CD4-positive, alpha-beta T cell treated with Interferon alpha-2 for 1 hour (primary cell): ENCODE results near the gene HDHD5.

Experiments
- DNase-seq, 2 donors: peaks; one replicate each; pipeline ENCODE4 v3.0.0-alpha.2; 2020 to 2022

HDHD5 gene

GRCh38 chr22:17105143-17106129 is 53.6 kb downstream of the HDHD5 start:
- no peak for DNase-seq

GRCh38 chr22:17104336-17104935 is 54.6 kb downstream of the HDHD5 start:
- DNase-seq = no peak

- DNase-seq = no peak
Measured at GRCh38 chr22:17103351-17103750, 55.7 kb downstream of the HDHD5 start.

- DNase-seq = no peak
Measured at GRCh38 chr22:17102297-17102667, 56.8 kb downstream of the HDHD5 start.

GRCh38 chr22:17101475-17102296 is 57.4 kb downstream of the HDHD5 start:
- no peak for DNase-seq

- no peak for DNase-seq
Measured at GRCh38 chr22:17100621-17101020, 58.5 kb downstream of the HDHD5 start.

- peak; percentile 35 to 47 for DNase-seq
Measured at GRCh38 chr22:17098379-17098819, 60.7 kb downstream of the HDHD5 start.

- no peak for DNase-seq
Measured at GRCh38 chr22:17097701-17098100, 61.4 kb downstream of the HDHD5 start.

GRCh38 chr22:17097062-17097461 is 62.0 kb downstream of the HDHD5 start:
- DNase-seq = no peak

- no peak for DNase-seq
Measured at GRCh38 chr22:17096071-17096470, 63.0 kb downstream of the HDHD5 start.

- no peak for DNase-seq
Measured at GRCh38 chr22:17095538-17095937, 63.5 kb downstream of the HDHD5 start.

GRCh38 chr22:17093081-17093480 is 66.0 kb downstream of the HDHD5 start:
- DNase-seq = no peak

- DNase-seq = no peak
Measured at GRCh38 chr22:17091851-17092250, 67.2 kb downstream of the HDHD5 start.

GRCh38 chr22:17090550-17090949 is 68.5 kb downstream of the HDHD5 start:
- no peak for DNase-seq
